NCI-H2196 treated with DMSO at 0.1 percent for 48 hours (cell line): Measurements from ENCODE around the gene ARHGAP44.

Source experiments
- DNase-seq: peaks from one replicate; lab custom pipeline; 2025; ENCODE audit not compliant: unreplicated experiment; lab: John Stamatoyannopoulos, UW

The ARHGAP44 gene

DNA sequence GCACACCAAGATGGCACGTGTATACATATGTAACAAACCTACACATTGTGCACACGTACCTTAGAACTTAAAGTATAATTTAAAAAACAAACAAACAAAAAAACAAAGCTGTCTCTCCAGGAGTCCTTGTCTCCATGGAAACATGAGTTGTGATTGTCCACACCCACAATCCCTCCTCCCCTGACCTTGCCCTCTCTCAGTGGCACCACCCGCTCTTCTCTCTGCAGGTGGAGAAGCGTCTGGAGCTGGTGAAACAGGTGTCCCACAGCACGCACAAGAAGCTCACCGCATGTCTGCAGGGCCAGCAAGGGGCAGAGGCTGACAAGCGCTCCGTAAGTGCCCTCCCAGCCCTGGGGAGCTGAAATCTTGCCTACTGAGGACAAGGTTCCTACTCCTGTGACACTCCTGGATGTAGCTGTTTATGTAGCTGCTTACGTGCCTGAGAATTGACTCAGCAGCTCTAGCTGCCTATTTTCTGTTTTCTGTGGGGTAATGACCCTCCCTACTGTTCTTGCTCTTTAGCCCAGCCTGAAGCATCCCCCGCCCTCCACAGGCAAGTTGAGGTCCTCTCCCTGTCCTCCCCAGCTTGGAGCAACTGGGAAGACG lies 107.0 kb downstream of the ARHGAP44 start:
- no peak for DNase-seq

DNA sequence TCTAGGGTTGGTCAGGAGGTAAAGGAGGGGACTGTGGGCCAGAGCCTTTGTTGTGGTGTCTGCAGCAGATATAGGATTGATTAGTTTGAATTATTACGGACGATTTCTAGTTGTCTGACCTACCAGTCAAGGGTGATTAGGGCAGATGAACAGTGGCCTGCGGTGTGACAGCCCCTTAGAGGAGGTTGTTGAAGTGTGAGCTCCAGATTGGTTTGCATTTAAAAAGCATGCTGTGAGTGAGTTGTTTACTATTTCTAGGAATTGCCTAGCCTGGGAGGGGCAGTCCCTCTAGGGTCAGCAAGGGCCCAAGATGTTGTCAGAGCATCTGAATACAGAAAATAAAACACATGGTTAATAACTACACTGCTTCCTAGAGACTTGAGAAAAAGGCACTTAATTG lies 108.8 kb downstream of the ARHGAP44 start:
- DNase-seq: no peak

DNA sequence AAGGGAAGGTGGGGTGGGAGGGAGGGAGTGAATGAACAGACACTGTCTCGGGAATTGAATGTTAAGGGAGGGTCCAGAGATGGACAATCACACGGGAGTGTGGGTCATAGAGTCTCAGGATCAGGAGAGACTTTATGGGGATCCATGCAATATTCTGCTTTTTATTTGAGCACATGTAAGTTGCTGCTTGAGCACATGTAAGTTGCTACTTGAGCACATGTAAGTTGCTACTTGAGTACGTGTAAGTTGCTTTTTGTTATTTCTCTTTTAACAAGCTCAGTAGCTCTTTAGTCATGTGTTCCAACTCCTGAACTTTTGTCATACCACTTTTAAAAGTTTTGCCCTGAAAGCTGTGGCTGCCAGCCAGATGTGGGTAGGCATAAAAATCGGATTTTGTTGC lies 110.3 kb downstream of the ARHGAP44 start:
- no peak for DNase-seq

DNA sequence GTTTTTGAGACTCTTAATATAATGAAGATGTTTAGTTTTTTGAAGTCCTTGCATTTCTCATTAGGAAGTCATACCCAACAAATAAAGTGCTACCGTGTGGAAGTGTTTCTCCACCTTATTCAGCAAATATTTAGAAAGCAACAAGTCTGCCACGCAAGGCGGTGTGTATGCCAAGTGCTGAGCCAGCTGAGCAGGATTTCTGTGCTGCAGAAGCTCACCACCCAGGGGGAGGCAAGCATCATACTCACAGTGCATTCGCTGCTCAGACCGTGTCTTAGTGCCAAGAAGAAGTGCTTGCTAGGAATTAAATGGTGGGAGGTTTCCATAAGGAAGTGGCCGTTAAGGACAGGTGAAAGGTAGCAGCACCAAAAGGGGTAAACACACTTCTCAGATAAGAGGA lies 111.2 kb downstream of the ARHGAP44 start:
- DNase-seq: no peak

DNA sequence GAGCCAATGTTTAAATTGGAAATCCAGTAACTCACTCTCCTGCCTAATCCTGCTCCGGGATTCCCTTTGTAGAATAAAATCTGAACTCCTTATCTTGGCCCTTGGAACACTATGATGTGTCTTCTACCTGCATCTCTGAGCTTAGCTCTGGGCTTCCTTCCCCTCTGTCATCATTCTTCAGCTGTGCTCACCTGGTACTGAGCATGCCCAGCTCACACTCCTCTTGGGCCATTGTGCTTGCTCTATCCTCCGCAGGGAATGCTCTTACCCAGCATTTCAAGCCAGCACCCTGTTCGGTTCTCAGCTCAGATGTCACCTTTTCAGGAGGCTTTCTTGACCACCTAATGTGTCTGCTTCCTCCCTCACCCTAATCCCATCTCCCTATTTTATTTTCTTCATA lies 112.7 kb downstream of the ARHGAP44 start:
- DNase-seq: no peak

DNA sequence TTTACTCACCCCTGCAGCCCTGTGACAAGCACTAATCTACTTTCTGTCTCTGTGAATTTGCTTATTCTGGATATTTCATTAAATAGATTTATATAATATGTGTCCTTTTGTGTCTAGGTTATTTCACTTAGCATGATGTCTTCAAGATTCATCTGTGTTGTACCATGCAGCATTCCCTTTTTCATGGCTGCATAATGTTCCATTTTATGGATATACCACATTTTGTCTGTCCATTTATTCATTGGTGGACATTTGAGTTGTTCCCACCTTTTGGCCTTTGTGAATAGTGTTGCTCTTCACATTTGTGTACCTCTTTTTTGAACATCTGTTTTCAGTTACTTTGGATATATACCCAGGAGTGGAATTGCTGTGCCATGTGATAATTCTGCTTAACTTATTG lies 118.2 kb downstream of the ARHGAP44 start:
- no peak for DNase-seq

DNA sequence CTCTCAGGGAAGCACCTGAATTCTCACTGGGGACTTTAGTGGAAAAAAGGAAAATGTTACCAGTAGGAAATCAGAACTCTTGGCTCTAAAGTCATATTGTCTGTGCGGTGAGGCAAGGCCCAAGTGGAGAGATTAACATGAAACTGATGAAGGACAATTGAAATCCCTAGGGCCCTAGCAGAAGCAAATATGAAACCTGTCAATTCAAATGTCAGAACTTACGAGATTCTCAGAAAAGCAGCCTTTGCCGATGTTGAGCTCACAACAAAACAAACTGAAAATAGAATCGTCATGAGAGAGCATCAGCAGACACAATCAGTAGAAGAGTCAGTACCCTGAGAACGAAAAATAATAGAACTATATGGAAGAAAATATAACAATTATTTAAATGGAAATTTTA lies 119.7 kb downstream of the ARHGAP44 start:
- no peak for DNase-seq

DNA sequence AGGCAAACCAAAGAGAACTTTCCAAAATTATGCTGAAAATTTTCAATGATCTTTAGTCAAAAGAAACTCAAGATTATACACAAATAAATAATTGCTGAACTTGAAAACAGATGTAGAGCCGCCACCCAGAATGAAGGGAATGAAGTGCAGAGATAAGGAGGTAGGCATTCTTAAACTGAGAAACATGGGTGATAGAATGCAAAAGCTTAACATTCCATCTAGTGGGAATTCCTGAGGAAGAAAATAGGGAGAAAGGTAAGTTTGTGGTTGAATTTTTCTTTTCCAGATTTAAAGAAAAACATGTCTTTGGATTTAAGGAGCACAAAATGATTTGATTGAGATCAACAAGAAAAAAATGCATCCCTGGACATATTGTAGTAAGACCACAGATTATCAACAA lies 120.2 kb downstream of the ARHGAP44 start:
- no peak for DNase-seq

DNA sequence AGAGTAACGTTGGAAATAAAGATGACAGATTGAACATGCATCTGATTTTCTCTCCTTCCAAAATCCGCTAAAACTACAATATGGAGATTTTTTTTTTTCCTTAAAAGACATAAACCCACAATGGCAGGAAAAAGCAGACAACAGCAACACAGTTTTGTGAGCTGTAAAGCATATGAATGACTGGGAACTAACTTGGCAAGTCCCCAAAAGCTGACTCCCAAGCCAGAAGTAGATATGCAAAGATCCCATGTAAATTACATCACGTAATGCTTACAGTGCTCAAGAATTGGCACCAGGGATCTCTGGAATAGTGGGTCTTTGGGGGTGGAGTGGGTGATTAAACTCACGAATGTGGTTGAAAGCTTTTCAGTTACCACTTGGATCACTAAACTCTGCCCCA lies 121.9 kb downstream of the ARHGAP44 start:
- no peak for DNase-seq

DNA sequence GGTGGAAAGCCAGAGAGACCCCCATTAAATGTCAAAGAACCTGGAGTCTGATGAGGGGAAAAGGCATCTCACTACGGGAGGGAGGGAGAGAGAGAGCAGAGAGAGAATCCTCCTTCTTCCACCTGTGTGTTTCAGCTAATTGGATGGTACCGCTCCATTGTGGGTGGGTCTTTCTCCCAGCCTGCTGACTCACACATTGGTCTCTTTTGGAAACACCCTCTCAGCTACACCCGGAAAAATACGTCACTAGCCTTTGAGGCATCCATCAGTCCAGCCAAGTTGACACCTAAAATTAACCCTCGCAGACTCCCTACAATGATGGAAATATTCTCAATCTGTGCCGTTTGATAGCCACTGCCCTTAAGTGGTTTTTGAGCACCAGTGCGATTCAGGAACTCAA lies 128.1 kb downstream of the ARHGAP44 start:
- no peak for DNase-seq

DNA sequence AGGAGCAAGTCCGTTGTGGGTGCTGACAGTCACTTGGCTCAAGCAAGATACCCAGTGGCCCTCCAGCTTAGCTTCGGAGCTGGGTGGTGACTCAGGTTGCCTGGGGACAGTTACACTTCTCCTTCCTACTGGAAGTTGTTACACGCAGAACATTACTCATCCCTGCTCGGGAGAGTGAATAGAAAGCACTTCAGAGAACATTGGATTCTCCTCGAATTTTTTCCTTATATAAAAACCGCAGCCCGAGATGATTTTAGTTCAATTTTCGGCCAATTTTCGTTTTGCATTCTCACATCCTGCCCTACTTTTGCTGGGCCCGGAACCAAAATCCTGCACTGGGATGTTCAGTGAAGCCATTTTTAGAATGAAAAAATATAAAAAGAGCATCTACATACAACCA lies 128.8 kb downstream of the ARHGAP44 start:
- no peak for DNase-seq

DNA sequence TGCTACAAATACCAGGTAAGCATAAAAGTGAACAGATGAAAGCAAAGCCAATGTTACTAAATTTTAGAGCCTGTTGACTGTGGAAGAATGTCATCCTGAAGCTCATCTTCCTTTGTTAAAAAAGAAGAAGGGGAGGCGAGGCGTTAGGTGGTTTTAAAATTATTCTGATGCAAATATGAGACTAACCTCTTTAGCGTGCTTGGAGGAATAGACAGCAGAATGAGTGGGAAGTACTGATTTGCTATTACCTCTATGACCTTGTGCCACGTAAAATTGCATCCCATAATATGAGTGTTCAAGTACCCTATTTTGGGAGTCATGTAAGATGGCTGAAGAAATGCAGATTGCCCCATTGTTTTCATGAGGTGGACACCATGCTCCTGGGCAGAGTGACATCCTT lies 132.8 kb downstream of the ARHGAP44 start:
- no peak for DNase-seq

DNA sequence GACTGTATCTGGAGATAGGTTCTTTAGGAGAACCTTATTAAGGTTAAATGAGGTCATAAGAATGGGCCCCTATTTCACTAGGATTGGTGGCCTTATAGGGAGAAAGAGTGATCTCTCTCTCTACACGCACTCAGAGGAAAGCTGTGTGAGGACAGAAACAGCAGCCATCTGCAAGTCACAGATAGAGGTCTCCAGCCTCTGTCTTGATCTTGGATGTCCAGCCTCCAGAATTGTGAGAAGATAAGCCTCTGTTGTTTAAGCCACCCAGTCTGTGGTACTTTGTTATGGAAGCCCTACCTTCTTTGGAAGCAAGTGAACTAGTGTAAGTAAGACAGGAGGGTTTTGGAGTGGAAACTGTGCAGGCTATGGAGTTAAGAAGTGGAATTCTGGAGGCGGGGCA lies 135.3 kb downstream of the ARHGAP44 start:
- no peak for DNase-seq

DNA sequence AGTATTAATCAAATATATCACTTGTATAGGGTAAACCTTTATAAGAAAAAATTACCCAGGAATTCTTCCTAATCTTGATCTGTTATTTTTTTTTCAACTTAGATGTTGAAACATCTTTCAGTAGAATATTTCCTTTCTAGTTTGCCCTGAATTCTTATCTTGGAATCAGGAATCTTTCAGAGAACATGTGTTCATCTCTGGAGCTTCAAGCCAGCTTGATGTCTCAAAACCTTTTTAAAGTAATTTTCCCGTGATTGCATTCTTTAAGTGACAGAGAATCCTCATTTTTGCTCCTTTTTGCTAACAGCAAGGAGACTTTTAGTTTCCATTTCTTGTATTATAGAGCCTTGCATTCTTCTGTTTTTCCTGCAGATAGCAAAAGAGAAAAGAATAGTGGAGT lies 137.7 kb downstream of the ARHGAP44 start:
- no peak for DNase-seq

DNA sequence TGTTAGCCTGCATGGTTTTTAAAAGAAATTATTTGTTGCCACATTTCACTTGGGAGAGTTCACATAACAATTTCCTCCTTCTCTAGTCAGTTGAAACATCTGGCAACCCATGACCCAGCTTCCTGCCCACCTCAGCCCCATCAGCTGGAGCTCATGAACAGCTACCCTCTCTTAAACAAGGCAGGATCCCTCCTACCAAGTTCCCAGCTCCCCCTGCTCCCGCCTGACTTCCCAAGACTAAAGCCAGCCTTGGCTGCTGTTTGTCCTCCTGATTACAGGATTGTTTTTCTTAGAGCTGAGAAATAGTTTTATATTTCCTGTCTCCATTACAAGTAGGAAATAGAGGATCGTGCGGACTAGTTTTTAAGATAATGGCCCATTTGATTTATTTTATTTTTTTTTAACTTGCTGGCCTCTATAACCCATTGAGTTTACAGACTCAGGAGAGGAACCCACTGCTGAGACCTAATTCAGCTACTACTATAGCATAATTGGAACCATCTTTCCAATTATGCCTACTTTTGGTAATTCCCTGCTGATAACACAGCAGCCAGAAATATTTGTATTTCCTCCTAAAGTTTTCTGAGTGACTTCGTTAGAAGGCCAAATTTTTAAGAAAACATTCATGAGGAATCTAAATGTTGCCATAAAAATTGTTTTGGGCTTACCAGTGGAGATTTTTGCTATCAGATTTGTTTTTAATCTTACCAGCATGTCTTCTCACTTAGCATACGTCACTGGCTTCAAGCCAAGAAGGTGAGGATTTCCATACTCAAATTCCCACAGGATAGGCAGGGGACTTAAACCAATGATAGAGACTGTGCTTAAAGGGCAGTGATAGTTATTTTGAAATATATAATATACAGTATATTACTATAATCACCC lies 138.5 kb downstream of the ARHGAP44 start:
- no peak for DNase-seq

DNA sequence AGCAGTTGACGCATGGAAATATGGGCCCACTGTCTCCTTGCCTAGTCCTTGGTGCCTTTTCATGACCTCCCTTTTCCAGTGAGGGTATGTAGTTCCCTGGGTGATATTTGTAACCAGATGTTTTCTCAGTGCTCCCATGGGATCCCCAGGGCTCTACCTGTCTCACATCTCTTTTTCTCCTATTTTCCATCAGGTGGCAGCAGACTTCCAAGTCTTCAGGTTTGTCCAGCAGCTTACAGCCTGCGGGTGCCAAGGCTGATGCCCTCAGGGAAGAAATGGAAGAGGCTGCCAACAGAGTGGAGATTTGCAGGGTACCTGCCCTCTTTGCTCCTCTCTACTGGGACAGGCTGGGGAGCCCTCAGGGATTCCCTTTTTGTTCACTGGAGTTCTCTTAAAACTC lies 139.4 kb downstream of the ARHGAP44 start:
- no peak for DNase-seq

DNA sequence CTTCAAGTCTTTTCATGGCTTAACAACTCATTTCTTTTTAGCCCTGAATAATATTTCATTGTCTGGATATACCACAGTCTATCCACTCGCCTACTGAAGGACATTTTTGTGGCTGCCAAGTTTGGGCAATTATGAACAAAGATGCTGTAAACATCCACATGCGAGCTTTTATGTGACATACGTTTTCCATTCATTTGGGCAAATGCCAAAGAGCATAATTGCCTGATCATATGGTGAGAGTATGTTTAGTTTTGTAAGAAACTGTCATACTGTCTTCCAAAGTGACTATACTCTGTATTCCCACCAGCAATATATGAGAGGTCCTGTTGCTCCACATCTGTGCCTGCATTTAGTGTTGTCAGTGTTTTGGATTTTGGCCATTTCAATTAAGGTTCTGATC lies 147.2 kb downstream of the ARHGAP44 start:
- DNase-seq: no peak

DNA sequence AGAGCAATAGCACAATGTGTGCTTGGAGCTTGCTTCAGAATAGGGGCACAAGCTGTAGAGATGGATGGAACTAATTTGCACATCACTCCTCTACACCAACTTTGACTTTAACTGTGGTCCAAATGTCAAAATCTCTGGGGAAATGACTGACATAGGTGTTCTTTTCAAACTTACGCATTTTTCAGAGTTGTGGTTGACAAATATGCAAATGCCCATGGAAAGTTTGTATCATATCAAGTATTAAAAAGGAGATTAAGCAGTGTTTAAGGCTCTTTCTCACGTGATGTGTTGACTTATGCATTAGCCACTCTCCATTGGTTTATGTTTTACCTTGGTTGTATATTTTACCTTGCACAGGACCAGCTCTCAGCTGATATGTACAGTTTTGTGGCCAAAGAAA lies 151.4 kb downstream of the ARHGAP44 start:
- DNase-seq: no peak

DNA sequence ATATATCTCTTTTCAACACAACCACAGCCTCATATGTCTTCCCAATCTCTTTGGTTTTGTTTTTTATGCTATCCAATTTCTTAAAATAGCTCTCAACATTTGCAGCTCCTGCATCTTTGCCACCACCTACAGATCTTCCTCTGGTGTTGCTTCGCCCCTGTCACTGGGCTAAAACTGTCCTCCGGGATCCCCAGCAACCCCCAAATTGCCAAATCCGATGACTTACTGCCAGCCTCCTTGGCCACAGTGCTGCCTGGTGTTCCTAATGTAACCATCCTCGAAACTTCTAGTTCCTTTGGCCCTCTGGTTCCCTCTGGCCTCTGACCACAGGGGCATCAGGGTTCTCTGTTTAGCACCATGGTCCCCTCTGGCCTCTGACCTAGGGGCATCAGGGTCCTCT lies 157.7 kb downstream of the ARHGAP44 start:
- DNase-seq: no peak

DNA sequence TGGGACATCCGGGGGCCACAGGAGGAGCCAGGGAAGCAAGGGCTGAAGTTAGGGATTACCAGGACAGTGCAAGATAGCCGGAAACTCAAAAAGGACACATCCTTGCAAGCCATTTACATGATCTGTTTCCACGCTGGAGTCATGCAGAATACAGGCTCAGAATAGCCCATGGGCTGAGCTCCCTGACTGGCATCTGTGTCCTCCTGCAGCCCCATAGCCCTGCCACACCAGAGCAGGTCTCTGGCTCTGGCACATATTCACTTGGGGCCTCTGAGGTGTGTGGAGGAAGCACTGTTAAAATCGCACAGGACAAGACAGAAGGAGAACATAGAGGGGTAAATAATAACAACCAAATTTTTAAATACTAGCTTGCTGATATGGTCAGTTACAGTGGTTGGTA lies 162.7 kb downstream of the ARHGAP44 start:
- no peak for DNase-seq

DNA sequence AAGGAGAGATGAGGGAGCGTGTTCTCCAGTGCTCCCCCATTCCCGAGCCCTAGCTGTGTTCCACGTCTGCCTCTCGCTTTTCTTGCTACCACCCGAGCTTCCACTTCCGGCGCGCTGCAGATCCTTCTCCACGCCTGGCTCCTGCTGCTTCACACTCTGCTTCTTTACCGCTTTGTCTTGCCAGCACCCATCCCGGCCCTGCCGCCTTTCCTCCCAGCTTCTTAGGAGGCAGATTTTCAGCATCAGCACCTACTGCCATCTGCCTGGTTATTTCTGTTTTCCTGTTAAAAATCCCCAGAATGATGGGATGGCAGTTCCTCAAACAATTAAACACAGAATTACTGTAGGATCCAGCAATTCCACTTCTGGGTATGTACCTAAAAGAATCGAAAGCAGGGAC lies 163.9 kb downstream of the ARHGAP44 start:
- DNase-seq: no peak

DNA sequence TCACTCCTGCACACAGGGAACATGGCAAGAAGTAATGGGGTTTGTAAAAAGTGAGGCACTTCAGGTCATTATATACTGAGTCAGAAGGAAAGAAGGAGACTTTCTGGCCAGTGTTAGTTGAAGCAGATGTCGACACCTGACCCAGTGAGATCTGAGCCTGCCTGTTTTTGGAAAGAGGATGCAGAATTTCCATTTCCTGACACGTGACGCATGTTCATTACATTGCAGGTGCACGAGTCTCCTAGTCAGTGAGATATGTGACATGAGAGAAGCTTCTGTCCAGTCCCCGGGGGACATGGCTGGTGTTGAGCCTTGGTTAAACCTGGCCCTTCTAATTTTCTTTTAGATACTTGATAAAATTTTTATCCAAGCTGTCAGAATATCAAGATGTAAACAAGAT lies 166.2 kb downstream of the ARHGAP44 start:
- DNase-seq: no peak

DNA sequence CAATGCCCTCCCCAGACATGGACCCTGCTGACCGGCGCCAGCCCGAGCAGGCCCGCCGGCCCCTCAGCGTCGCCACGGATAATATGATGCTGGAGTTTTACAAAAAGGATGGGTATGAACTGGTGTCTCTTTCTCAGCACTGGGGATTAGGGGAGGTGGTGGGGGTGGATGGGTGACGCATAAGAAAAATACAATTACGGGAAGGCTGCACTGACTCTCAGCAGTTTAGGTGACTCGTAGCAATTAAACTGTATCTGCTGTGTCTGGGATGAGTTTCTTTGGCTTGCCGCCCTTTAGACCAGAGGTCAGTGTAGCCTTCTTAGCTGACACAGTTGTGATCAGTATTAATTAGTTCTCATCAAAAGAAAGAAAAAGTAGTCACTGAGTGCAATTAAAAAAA lies 169.5 kb downstream of the ARHGAP44 start:
- DNase-seq: no peak
